HG03521 (cell line): ENCODE measurements around the gene MTA1.

ENCODE experiments used
- ATAC-seq: cut with Tn5 transposase; IDR thresholded peaks from one replicate; pipeline ENCODE4 v1.9.1; 2021; ENCODE audit warnings: mild to moderate bottlenecking, moderate library complexity; ENCODE audit not compliant: unreplicated experiment

Gene MTA1

GRCh38 chr14:105519946-105520698 is 100.5 kb downstream of the MTA1 start:
- no peak for ATAC-seq
